ENCODE results near the gene FAM47E.

The FAM47E gene

GRCh38 chr4:76272999-76273398 lies 21.5 kb downstream of the FAM47E start:
- no peak for TF ChIP-seq TAF1 (IDR thresholded peaks at IDR 0.05; ENCODE audit: borderline replicate concordance, insufficient read depth, low read length)

GRCh38 chr4:76275486-76276124 lies 24.1 kb downstream of the FAM47E start:
- TF ChIP-seq REST (IDR thresholded peaks at IDR 0.05; ENCODE audit: insufficient read depth in 1 of 2, low read depth in 2 of 2, low read length in 2 of 2): no peak
- no peak for TF ChIP-seq POLR2AphosphoS5 (IDR thresholded peaks at IDR 0.05; ENCODE audit: low read depth, low read length)

- no peak for TF ChIP-seq POLR2AphosphoS5 (IDR thresholded peaks at IDR 0.05; ENCODE audit: low read depth, low read length)
- no peak for TF ChIP-seq TAF1 (IDR thresholded peaks at IDR 0.05; ENCODE audit: borderline replicate concordance, insufficient read depth, low read length)
- no peak for TF ChIP-seq SIN3A (IDR thresholded peaks at IDR 0.05; ENCODE audit: borderline replicate concordance, insufficient read depth, low read length)
- TF ChIP-seq REST (IDR thresholded peaks at IDR 0.05; ENCODE audit: insufficient read depth in 1 of 2, low read depth in 2 of 2, low read length in 2 of 2): no peak
- TF ChIP-seq FOXP2 (optimal IDR thresholded peaks at IDR 0.05; ENCODE audit: borderline replicate concordance, extremely low read depth, extremely low read length, insufficient read depth): no peak
These were observed 25.3 kb downstream of the FAM47E start for GRCh38 chr4:76276813-76277212.

GRCh38 chr4:76277667-76278066 lies 26.1 kb downstream of the FAM47E start:
- TF ChIP-seq FOXP2 (optimal IDR thresholded peaks at IDR 0.05; ENCODE audit: borderline replicate concordance, extremely low read depth, extremely low read length, insufficient read depth) (no peak), SIN3A (IDR thresholded peaks at IDR 0.05; ENCODE audit: borderline replicate concordance, insufficient read depth, low read length) (no peak), POLR2AphosphoS5 (IDR thresholded peaks at IDR 0.05; ENCODE audit: low read depth, low read length) (no peak), REST (IDR thresholded peaks at IDR 0.05; ENCODE audit: insufficient read depth in 1 of 2, low read depth in 2 of 2, low read length in 2 of 2) (no peak), TAF1 (IDR thresholded peaks at IDR 0.05; ENCODE audit: borderline replicate concordance, insufficient read depth, low read length) (no peak)

- TF ChIP-seq POLR2AphosphoS5 (IDR thresholded peaks at IDR 0.05; ENCODE audit: low read depth, low read length) (no peak), SIN3A (IDR thresholded peaks at IDR 0.05; ENCODE audit: borderline replicate concordance, insufficient read depth, low read length) (no peak), REST (IDR thresholded peaks at IDR 0.05; ENCODE audit: insufficient read depth in 1 of 2, low read depth in 2 of 2, low read length in 2 of 2) (no peak), TAF1 (IDR thresholded peaks at IDR 0.05; ENCODE audit: borderline replicate concordance, insufficient read depth, low read length) (no peak), FOXP2 (optimal IDR thresholded peaks at IDR 0.05; ENCODE audit: borderline replicate concordance, extremely low read depth, extremely low read length, insufficient read depth) (no peak)
These were observed 27.1 kb downstream of the FAM47E start for GRCh38 chr4:76278583-76278982.
